ENCODE results near the gene GON7.
"Not testable (repeated sequence)": the region's sequence is repeated elsewhere in the genome, so short reads cannot be mapped to it uniquely, and the experiment has no call there.

Gene GON7

GRCh38 chr14:93183596-93184317, 23.1 kb downstream of the GON7 start:
- TF ChIP-seq, protein P1, sequence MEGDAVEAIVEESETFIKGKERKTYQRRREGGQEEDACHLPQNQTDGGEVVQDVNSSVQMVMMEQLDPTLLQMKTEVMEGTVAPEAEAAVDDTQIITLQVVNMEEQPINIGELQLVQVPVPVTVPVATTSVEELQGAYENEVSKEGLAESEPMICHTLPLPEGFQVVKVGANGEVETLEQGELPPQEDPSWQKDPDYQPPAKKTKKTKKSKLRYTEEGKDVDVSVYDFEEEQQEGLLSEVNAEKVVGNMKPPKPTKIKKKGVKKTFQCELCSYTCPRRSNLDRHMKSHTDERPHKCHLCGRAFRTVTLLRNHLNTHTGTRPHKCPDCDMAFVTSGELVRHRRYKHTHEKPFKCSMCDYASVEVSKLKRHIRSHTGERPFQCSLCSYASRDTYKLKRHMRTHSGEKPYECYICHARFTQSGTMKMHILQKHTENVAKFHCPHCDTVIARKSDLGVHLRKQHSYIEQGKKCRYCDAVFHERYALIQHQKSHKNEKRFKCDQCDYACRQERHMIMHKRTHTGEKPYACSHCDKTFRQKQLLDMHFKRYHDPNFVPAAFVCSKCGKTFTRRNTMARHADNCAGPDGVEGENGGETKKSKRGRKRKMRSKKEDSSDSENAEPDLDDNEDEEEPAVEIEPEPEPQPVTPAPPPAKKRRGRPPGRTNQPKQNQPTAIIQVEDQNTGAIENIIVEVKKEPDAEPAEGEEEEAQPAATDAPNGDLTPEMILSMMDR (IDR thresholded peaks at IDR 0.05; ENCODE audit: insufficient read depth, low read length, poor library complexity, severe bottlenecking): no peak
- TF ChIP-seq EZH2phosphoT487 (conservative IDR thresholded peaks at IDR 0.05; ENCODE audit: low read length): no peak
- Histone ChIP-seq H3K4me2 (ENCODE audit: low read depth, low read length, poor library complexity, severe bottlenecking) (peak overlapping the region; percentile 76), H3K9me2 (replicated peaks; ENCODE audit: insufficient read depth, low read length) (no peaks in the 10 kb centered on the region), H3K36me3 (ENCODE audit: low read length) (no peaks in the 10 kb centered on the region), H2AFZ (ENCODE audit: low read depth, low read length, severe bottlenecking) (peak overlapping the region; percentile 88), H3K9ac (ENCODE audit: low read length) (peak overlapping the region; percentile 97), H3K27ac (ENCODE audit: low read depth, low read length) (peak overlapping the region; percentile 91), H3K27me3 (ENCODE audit: low read length) (no peaks in the 10 kb centered on the region), H3K4me3 (ENCODE audit: insufficient read depth, low read length, poor library complexity, severe bottlenecking) (peak overlapping the region; percentile 81), H3K9me3 (ENCODE audit: insufficient read depth, low read length) (no peaks in the 10 kb centered on the region), H3K79me2 (ENCODE audit: insufficient read depth, low read length) (peaks cover 24% of the 10 kb centered on the region), H3F3A (ENCODE audit: insufficient read depth) (peaks cover 11% of the 10 kb centered on the region), H4K20me1 (ENCODE audit: low read depth, low read length) (no peaks in the 10 kb centered on the region)

DNA sequence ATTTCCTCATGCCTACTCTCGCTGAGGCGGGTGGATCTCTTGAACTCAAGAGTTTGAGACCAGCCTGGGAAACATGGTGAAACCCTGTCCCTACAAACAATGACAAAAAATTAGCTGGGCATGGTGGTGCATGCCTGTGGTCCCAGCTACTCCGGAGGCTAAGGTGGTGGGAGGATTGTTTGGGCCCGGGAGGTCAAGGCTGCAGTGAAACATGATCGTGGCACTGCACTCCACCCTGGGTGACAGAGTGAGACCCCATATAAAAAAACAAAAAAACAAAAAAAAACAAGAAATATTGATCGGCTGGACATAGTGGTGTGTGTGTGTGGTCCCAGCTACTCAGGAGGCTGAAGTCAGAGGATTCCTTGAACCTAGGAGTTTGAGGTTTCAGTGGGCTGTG, 31.4 kb downstream of the GON7 start:
- H3K27me3 ChIP-seq (ENCODE audit: low read length): no peaks in the 10 kb centered on the region
- no peaks in the 10 kb centered on the region for H3K9me2 ChIP-seq (replicated peaks; ENCODE audit: insufficient read depth, low read length)
- H3K36me3 ChIP-seq (ENCODE audit: low read length): no peaks in the 10 kb centered on the region
- H4K20me1 ChIP-seq (ENCODE audit: low read depth, low read length): no peaks in the 10 kb centered on the region
- H3K9me3 ChIP-seq (ENCODE audit: insufficient read depth, low read length): no peaks in the 10 kb centered on the region
- no peak overlapping the region for H3K4me2 ChIP-seq (ENCODE audit: low read depth, low read length, poor library complexity, severe bottlenecking)
- TF ChIP-seq EZH2phosphoT487 (conservative IDR thresholded peaks at IDR 0.05; ENCODE audit: low read length): no peak
- TF ChIP-seq, protein P1 (IDR thresholded peaks at IDR 0.05; ENCODE audit: insufficient read depth, low read length, poor library complexity, severe bottlenecking): no peak
- no peak overlapping the region for H2AFZ ChIP-seq (ENCODE audit: low read depth, low read length, severe bottlenecking)
- no peaks in the 10 kb centered on the region for H3K79me2 ChIP-seq (ENCODE audit: insufficient read depth, low read length)
- no peak overlapping the region for H3K4me3 ChIP-seq (ENCODE audit: insufficient read depth, low read length, poor library complexity, severe bottlenecking)
- no peaks in the 10 kb centered on the region for H3F3A ChIP-seq (ENCODE audit: insufficient read depth)
- H3K9ac ChIP-seq (ENCODE audit: low read length): no peak overlapping the region
- H3K27ac ChIP-seq (ENCODE audit: low read depth, low read length): no peak overlapping the region

GRCh38 chr14:93174731-93175130, 32.1 kb downstream of the GON7 start:
- H3K4me2 ChIP-seq (ENCODE audit: low read depth, low read length, poor library complexity, severe bottlenecking); H3K9ac ChIP-seq (ENCODE audit: low read length); H3K9me3 ChIP-seq (ENCODE audit: insufficient read depth, low read length); H3K9me2 ChIP-seq (replicated peaks; ENCODE audit: insufficient read depth, low read length); H4K20me1 ChIP-seq (ENCODE audit: low read depth, low read length); H3F3A ChIP-seq (ENCODE audit: insufficient read depth); H2AFZ ChIP-seq (ENCODE audit: low read depth, low read length, severe bottlenecking); H3K4me3 ChIP-seq (ENCODE audit: insufficient read depth, low read length, poor library complexity, severe bottlenecking); H3K79me2 ChIP-seq (ENCODE audit: insufficient read depth, low read length); H3K36me3 ChIP-seq (ENCODE audit: low read length); H3K27ac ChIP-seq (ENCODE audit: low read depth, low read length); H3K27me3 ChIP-seq (ENCODE audit: low read length): not testable (repeated sequence)

GRCh38 chr14:93173943-93174395, 32.9 kb downstream of the GON7 start:
- Histone ChIP-seq H3K4me2 (ENCODE audit: low read depth, low read length, poor library complexity, severe bottlenecking) (no peak overlapping the region), H4K20me1 (ENCODE audit: low read depth, low read length) (no peaks in the 10 kb centered on the region), H3K9me3 (ENCODE audit: insufficient read depth, low read length) (no peaks in the 10 kb centered on the region), H3K4me3 (ENCODE audit: insufficient read depth, low read length, poor library complexity, severe bottlenecking) (no peak overlapping the region), H3K36me3 (ENCODE audit: low read length) (no peaks in the 10 kb centered on the region), H3K9ac (ENCODE audit: low read length) (no peak overlapping the region), H3K27me3 (ENCODE audit: low read length) (no peaks in the 10 kb centered on the region), H3F3A (ENCODE audit: insufficient read depth) (no peaks in the 10 kb centered on the region), H3K9me2 (replicated peaks; ENCODE audit: insufficient read depth, low read length) (no peaks in the 10 kb centered on the region), H2AFZ (ENCODE audit: low read depth, low read length, severe bottlenecking) (no peak overlapping the region), H3K27ac (ENCODE audit: low read depth, low read length) (no peak overlapping the region), H3K79me2 (ENCODE audit: insufficient read depth, low read length) (no peaks in the 10 kb centered on the region)
- TF ChIP-seq, protein P1 (IDR thresholded peaks at IDR 0.05; ENCODE audit: insufficient read depth, low read length, poor library complexity, severe bottlenecking): no peak
- no peak for TF ChIP-seq EZH2phosphoT487 (conservative IDR thresholded peaks at IDR 0.05; ENCODE audit: low read length)

All from SU-DHL-6 (cell line).